HUES48 (cell line): ENCODE measurements around the gene CD3E.
A peak's percentile ranks its signal among the peaks of the same experiment; 100 is the strongest.

ENCODE experiments used
- H3K27ac ChIP-seq: one replicate; pipeline ENCODE4 v1.7.0; 2013; ENCODE audit warnings: low read depth, low read length, inconsistent platforms
- H3K27me3 ChIP-seq: 2 replicates; pipeline ENCODE4 v1.6.1; 2013; ENCODE audit warnings: mild to moderate bottlenecking, low read length; ENCODE audit not compliant: control insufficient read depth, insufficient read depth
- H3K36me3 ChIP-seq: 2 replicates; pipeline ENCODE4 v1.6.1; 2013; ENCODE audit warnings: low read length; ENCODE audit not compliant: control insufficient read depth, insufficient read depth
- H3K4me1 ChIP-seq: 2 replicates; pipeline ENCODE4 v1.6.1; 2013; ENCODE audit warnings: mild to moderate bottlenecking, low read length; ENCODE audit not compliant: control insufficient read depth, insufficient read depth
- H3K4me3 ChIP-seq: 2 replicates; pipeline ENCODE4 v1.5.1; 2013; ENCODE audit warnings: mild to moderate bottlenecking, low read depth, low read length
- H3K9ac ChIP-seq: 2 replicates; pipeline ENCODE4 v1.6.1; 2013; ENCODE audit warnings: mild to moderate bottlenecking, low read depth, low read length, moderate library complexity
- H3K9me3 ChIP-seq: 2 replicates; pipeline ENCODE4 v1.6.1; 2013; ENCODE audit warnings: low read length; ENCODE audit not compliant: control insufficient read depth, insufficient read depth

The CD3E gene

DNA sequence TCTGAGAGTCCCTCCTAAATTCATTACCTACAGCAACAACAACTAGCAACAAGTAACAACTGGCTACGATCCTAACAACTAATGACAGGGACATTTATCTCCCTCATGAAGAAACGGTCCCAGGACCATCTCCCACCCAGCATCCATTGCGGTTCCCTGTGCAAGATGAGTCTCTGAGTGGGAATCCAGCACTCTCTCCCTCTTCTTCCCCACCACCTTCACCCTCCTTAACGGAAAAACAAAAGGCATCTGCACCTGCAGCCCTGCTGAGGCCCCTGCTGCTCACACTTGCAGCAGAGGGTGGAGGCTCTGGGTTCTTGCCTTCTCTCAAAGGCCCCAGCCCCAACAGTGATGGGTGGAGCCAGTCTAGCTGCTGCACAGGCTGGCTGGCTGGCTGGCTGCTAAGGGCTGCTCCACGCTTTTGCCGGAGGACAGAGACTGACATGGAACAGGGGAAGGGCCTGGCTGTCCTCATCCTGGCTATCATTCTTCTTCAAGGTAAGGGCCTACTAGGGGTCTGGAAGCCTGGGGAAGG is 39.5 kb downstream of the CD3E start, which contains the start of gene CD3G:
Gene CD3G (plus strand): TSS at position 364 of the 535 bp plus-strand sequence. CDS start 80 bp downstream, at position 444.
- no peaks in the 10 kb centered on the region for H3K36me3 ChIP-seq
- H3K9me3 ChIP-seq, result no peaks in the 10 kb centered on the region
- H3K4me1 ChIP-seq, result 0 out of 2 replicates have a peak, but pooled peaks cover under 1% of the 10 kb centered on the region
- H3K27ac ChIP-seq, result no peak within 1 kb of the TSS
- no peak within 1 kb of the TSS for H3K4me3 ChIP-seq
- H3K9ac ChIP-seq, result no peak within 1 kb of the TSS
- no peaks in the 10 kb centered on the region for H3K27me3 ChIP-seq

GRCh38 chr11:118349475-118349874 is 44.9 kb downstream of the CD3E start:
- Histone ChIP-seq H3K9ac (no peak overlapping the region), H3K27ac (no peak overlapping the region), H3K9me3 (no peaks in the 10 kb centered on the region), H3K4me1 (0 out of 2 replicates have a peak, but pooled peaks cover 2% of the 10 kb centered on the region), H3K36me3 (no peaks in the 10 kb centered on the region), H3K4me3 (no peak overlapping the region), H3K27me3 (no peaks in the 10 kb centered on the region)

GRCh38 chr11:118353084-118353710 is 48.7 kb downstream of the CD3E start:
- no peak overlapping the region for H3K4me3 ChIP-seq
- no peak overlapping the region for H3K9ac ChIP-seq
- no peaks in the 10 kb centered on the region for H3K27me3 ChIP-seq
- H3K27ac ChIP-seq, result no peak overlapping the region
- H3K4me1 ChIP-seq, result 0 out of 2 replicates have a peak, but pooled peaks cover 2% of the 10 kb centered on the region
- H3K36me3 ChIP-seq, result no peaks in the 10 kb centered on the region
- no peaks in the 10 kb centered on the region; the same call in 1 of the 2 replicates for H3K9me3 ChIP-seq

- no peaks in the 10 kb centered on the region for H3K27me3 ChIP-seq
These were observed 53.5 kb downstream of the CD3E start for GRCh38 chr11:118358071-118358470.

GRCh38 chr11:118359295-118359958 is 54.9 kb downstream of the CD3E start, which contains the start of gene UBE4A:
UBE4A (plus strand) TSS chr11:118359600; CDS start chr11:118365081, 5,481 bp downstream.
- H3K9ac ChIP-seq, result peak within 1 kb of the TSS; percentile 50
- peak within 1 kb of the TSS; percentile 7 for H3K27ac ChIP-seq
- no peaks in the 10 kb centered on the region; the same call in 1 of the 2 replicates for H3K9me3 ChIP-seq
- no peaks in the 10 kb centered on the region for H3K4me1 ChIP-seq
- H3K27me3 ChIP-seq, result no peaks in the 10 kb centered on the region
- peaks cover under 1% of the 10 kb centered on the region; the same call in 1 of the 2 replicates for H3K36me3 ChIP-seq
- peak within 1 kb of the TSS; percentile 88 for H3K4me3 ChIP-seq

More at GRCh38 chr11:118358071-118358470, 53.5 kb downstream of the CD3E start:
- Histone ChIP-seq H3K4me3 (no peak overlapping the region), H3K9me3 (no peaks in the 10 kb centered on the region; the same call in 1 of the 2 replicates), H3K4me1 (no peaks in the 10 kb centered on the region), H3K9ac (no peak overlapping the region), H3K36me3 (no peaks in the 10 kb centered on the region), H3K27ac (no peak overlapping the region)

DNA sequence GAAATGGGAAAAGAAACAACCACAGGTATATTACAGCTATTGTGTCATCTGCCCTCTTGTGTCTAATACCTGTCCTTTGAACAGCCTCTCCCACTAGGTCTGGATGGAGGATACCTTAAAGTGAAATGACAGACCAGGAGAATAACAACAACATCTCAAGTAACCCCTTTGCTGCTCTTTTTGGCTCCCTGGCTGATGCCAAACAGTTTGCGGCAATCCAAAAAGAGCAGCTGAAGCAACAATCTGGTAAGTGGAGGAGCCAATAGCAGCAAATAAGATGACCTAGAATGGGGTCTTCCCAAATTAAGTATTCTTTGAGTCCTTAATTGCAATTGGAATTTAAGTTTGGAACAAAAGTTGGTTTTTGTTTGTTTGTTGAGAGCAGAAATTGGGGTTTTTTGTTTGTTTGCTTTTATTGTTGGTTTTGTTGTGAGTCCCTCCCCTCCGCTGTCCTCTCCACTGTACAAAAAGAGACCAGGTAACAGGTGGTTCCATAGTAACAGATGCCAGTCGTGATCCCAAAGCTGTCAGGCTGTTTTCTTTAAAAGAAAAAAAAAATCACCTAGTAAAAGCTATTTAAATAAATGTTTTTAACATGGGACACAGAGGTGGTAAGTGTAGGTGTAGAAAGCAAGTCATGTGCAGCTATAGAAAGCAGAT is 60.6 kb downstream of the CD3E start:
- no peak overlapping the region for H3K9ac ChIP-seq
- H3K9me3 ChIP-seq, result no peaks in the 10 kb centered on the region
- no peaks in the 10 kb centered on the region for H3K27me3 ChIP-seq
- H3K4me1 ChIP-seq, result no peaks in the 10 kb centered on the region
- peaks cover 46% of the 10 kb centered on the region for H3K36me3 ChIP-seq
- no peak overlapping the region for H3K27ac ChIP-seq
- H3K4me3 ChIP-seq, result no peak overlapping the region
